HG02884 (cell line): Measurements from ENCODE around the gene ZNF317.
"Not testable (repeated sequence)": the region's sequence is repeated elsewhere in the genome, so short reads cannot be mapped to it uniquely, and the experiment has no call there.

Experiments used
- ATAC-seq: cut with Tn5 transposase; IDR thresholded peaks from one replicate; pipeline ENCODE4 v1.9.1; 2021; ENCODE audit warnings: mild to moderate bottlenecking, moderate library complexity; ENCODE audit not compliant: unreplicated experiment

The ZNF317 gene

DNA sequence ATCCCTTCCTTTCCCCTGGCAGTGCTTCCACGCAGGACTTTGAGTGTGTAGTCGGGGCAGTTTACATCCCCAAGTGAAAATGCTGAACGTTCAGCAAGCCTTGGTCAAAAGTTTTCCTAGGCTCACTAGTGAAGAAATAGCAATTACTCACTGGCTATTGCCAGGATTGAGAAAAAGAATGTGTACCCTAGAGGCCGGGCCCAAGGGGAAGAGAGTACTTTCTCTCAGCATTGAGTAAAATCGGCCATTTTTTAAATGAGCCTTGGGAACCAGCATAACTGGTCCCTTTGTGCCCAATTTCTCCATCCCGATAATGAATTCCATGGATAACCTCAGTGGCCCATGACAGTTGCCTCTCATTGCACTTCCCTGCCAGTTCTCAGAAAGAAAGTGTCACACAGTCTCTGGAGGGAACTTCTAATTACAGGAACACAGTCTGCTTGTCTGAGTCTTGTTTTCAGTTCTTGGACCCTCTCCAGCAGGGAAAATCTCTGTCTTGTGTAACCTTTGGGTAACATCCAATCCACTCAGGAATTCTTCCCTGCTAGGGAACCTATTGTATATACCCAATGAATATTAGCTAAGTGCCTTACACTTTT is 31.3 kb downstream of the ZNF317 start:
- ATAC-seq, result no peak

DNA sequence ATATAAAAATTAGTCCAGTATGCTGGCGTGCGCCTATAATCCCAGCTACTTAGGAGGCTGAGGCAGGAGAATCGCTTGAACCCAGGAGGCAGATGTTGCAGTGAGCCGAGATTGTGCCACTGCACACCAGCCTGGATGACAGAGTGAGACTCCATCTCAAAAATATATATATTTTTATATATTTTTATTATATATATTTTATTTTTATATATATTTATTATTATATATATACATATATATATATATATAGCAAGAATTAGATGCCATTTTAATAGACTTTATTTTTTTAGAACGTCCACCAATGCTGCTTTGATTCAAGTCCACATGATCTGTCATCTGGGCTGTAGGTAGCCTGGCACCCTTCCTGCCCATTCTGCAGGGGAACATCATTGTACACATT is 35.1 kb downstream of the ZNF317 start:
- ATAC-seq, result no peak

DNA sequence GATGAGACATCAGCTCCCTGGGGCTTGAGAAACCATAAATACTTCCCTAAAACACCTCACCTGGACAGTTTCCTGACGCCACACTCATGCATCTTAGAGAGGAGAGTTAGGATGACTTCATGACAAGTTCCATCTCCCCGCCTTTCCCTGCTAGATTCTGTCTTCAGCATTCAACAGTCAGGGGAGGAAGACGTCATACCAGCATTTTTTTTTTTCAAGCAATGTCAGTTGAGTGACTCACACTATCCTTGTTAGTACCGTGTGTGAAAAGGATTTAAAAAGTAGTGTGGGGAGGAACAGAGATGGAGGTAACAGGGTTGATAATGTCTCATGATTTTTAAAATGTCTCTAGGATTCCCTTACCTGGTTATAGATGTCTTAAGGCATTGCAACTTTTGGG is 38.7 kb downstream of the ZNF317 start, which contains the start of gene OR7D2:
Gene OR7D2 (plus strand): TSS at position 79 of the 400 bp plus-strand sequence. CDS start 6,803 bp downstream, outside the sequence.
- no peak for ATAC-seq

DNA sequence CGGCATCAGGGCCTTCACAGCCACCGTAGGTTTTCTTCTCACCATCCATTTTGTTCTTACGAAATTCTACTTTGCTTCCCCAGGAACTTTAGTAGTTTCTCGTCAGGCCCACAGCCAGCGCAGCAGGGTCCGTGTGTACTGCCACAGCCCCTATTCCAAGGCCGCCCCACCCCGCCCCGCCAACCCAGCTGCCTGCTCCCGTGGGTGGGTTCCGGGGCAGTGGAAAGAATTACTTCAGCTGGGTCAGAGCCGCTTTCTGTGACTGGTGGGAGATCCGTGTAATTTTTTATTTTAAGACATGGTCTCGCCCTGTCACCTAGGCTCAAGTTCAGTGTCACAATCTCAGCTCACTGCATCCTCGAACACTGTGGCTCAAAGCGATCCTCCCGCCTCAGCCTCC is 42.8 kb downstream of the ZNF317 start:
- no peak for ATAC-seq

DNA sequence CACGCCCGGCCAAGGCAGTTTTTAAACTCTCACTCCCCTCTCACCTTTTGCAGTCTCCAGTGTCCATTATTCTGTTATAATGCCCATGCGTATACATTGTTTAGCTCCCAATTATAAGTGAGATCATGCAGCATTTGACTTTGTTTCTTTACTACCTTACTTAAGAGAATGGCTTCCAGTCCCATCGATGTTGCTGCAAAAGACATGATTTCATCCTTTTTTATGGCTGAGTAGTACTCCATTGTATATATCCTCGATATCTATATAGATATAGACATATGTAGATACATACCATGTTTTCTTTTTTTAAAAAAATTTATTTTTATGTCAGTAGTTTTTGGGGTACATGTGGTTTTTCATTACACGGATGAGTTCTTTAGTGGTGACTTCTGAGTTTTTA is 47.0 kb downstream of the ZNF317 start:
- no peak for ATAC-seq

DNA sequence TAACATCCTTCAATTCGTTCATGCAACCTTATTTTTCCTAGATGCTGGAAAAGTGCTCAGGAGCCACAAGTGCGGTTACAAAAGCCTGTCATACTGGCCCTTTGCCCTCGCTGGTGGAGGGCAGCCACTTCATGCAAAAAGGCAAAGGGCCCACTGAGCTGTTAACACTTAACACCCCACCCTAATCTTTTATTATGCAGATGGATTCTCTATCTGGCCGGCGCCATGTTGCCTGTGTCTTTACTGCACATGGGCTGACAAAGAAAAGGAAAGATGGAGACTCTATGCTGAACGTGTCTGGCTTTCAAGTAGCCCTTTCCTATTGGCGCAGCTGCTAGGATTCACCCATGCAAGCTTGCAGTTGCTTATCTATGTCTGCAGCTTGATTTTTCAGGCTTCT is 49.3 kb downstream of the ZNF317 start:
- ATAC-seq, result no peak

DNA sequence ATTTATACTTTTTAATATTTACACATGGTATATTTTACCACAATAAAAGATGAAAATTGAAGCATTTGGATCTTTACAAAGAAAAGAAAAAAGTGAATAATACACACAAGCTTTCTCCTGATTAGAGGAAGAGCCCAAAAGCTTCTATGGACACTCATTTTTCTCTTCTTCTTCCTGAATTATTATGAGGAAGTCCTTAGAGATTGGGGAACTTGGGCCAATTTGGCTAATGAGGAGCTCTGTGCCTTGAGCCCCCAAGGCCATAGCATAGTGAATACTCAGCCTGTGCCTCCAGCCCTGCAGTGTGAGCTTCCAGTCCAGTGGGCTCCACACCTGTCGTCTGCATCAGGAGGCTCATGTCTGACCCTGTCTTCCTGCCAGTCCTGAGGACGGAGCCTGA is 57.8 kb downstream of the ZNF317 start:
- not testable (repeated sequence) for ATAC-seq

DNA sequence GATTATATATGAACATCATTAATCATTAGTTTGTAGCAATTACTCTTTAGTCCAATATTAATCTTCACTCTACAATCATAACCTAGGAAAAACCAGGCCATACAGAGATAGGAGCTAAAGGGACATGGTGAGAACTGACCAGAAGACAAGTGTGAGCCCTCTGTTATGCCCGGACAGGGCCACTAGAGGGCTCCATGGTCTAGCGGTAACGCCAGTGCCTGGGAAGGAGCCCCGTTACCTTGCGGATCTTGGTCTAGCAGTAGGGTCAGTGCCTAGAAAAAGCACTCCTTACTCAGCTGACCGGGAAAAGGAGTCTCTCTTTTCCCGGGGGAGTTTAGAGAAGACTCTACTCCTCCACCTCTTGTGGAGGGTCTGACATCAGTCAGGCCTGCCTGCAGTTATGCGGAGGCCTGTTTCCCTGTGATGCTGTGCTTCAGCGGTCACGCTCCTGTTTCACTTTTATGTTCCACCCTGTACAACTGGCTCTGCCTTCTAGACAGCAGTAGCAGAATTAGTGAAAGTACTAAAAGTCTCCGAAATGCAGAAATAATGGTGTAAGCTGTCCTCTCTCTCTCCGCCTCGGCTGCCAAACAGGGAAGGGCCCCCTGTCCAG is 65.4 kb downstream of the ZNF317 start:
- no peak for ATAC-seq
